GM12865 (cell line): ENCODE measurements around the gene VPS8.

Source experiments
- DNase-seq: peaks from one replicate; pipeline ENCODE4 v3.0.0; 2010; ENCODE audit warnings: low read depth
- H3K4me3 ChIP-seq: 2 replicates; pipeline ENCODE4 v1.5.1; 2011; ENCODE audit warnings: mild to moderate bottlenecking, low read depth, low read length, control low read depth
- TF ChIP-seq, protein P1 (sequence below): IDR thresholded peaks from 2 replicates; pipeline ENCODE4 v1.5.1; 2011; ENCODE audit warnings: low read length, control low read depth, low read depth, inconsistent platforms; ENCODE audit not compliant: insufficient read depth; ENCODE audit errors: missing control alignments

VPS8 gene

DNA sequence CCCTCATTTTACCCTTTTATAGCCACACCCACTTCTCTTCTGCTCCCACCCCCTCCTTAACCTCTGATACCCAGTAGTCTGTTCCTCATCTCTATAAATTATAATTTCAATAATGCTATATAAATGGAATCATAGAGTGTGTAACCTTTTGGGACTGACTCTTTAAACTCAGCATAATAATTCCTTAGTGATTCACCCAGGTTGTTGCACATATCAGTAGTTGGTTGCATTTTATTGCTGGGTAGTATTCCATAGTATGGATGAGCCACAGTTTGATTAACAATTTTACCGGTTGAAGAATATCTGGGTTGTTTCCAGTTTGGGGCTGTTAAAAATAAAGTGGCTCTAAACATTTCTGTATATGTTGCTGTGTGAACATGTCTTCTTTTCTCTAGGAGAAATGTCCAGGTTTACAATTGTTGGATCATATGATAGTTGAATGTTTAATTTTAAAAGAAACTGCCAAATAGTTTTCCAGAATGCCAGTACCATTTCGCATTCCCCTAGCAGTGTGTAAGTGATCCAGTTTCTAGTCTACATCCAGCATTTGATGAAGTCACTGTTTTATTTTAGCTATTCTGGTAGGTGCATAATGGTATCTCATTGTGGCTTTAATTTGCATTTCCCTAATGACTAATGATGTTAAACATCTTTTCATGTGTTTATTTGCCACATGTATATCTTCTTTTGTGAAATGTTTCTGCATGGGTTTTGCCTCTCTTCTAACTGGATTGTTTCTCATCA is 68.5 kb downstream of the VPS8 start:
- no peak overlapping the region for H3K4me3 ChIP-seq
- TF ChIP-seq, protein P1, sequence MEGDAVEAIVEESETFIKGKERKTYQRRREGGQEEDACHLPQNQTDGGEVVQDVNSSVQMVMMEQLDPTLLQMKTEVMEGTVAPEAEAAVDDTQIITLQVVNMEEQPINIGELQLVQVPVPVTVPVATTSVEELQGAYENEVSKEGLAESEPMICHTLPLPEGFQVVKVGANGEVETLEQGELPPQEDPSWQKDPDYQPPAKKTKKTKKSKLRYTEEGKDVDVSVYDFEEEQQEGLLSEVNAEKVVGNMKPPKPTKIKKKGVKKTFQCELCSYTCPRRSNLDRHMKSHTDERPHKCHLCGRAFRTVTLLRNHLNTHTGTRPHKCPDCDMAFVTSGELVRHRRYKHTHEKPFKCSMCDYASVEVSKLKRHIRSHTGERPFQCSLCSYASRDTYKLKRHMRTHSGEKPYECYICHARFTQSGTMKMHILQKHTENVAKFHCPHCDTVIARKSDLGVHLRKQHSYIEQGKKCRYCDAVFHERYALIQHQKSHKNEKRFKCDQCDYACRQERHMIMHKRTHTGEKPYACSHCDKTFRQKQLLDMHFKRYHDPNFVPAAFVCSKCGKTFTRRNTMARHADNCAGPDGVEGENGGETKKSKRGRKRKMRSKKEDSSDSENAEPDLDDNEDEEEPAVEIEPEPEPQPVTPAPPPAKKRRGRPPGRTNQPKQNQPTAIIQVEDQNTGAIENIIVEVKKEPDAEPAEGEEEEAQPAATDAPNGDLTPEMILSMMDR, result no peak
- no peak for DNase-seq

DNA sequence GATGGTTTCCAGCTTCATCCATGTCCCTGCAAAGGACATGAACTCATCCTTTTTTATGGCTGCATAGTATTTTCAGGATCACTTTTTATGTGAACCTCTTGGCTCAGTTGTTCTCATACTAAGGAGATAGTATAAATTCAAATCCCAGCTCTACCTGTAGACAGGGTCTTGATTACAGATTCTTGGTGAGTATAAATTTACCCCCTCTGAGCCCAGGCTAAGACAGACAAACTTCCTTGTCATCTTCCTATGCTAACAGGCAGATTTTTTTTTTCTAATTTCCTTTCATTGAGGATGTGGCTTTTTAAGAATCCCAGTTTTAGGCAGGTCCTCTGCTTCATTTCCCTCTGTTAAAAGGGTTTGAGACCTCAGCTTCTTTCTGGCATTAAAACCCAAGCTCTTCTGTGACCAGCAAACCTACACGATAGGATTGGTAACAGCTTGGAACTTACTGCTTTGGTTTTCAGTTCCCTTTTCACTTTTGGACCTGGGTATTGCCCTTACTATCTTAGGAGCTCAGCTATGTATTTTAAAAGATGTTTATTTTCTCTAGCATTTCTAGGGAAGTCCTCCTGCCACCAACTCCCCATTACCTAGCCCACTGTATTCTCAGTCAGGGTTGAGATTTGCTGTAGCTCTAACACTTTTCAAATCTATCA is 72.5 kb downstream of the VPS8 start:
- H3K4me3 ChIP-seq, result no peak overlapping the region
- TF ChIP-seq, protein P1, result no peak
- peak; percentile 70 for DNase-seq

GRCh38 chr3:184885112-184885511 is 73.1 kb downstream of the VPS8 start:
- DNase-seq, result no peak
- TF ChIP-seq, protein P1, result no peak
- no peak overlapping the region for H3K4me3 ChIP-seq

GRCh38 chr3:184887574-184887973 is 75.6 kb downstream of the VPS8 start:
- no peak for DNase-seq
- TF ChIP-seq, protein P1, result no peak
- H3K4me3 ChIP-seq, result no peak overlapping the region

- no peak overlapping the region for H3K4me3 ChIP-seq
- no peak for DNase-seq
- TF ChIP-seq, protein P1, result no peak
These were observed 77.4 kb downstream of the VPS8 start for GRCh38 chr3:184889312-184889904.

- TF ChIP-seq, protein P1, result no peak
- no peak for DNase-seq
These were observed 82.1 kb downstream of the VPS8 start for GRCh38 chr3:184894051-184894450.

More at GRCh38 chr3:184894051-184894450, 82.1 kb downstream of the VPS8 start:
- no peak overlapping the region for H3K4me3 ChIP-seq
